ENCODE results near the gene WT1. TPM values are rescaled to one million over a fixed set of nuclear protein-coding genes. Genes with fewer than 3 reads are reported as not detected.

Gene WT1
- total and polyA plus RNA-seq, 4 donors: 0.05 to 0.06 TPM; not detected in 2

- Histone ChIP-seq H3K36me3 (ENCODE audit: control insufficient read depth in 4 of 4, insufficient read depth in 3 of 4, low read depth in 1 of 4, low read length in 3 of 4) (no peaks in the 10 kb centered on the region), H3K27ac (ENCODE audit: low read depth in 1 of 2, low read length in 2 of 2) (no peak overlapping the region), H3K27me3 (ENCODE audit: control insufficient read depth in 4 of 4, insufficient read depth in 4 of 4, low read length in 3 of 4) (no peaks in the 10 kb centered on the region), H3K4me1 (ENCODE audit: control insufficient read depth in 4 of 4, insufficient read depth in 4 of 4, low read length in 3 of 4) (no peaks in the 10 kb centered on the region), H3K9ac (ENCODE audit: low read depth in 1 of 2, low read length in 2 of 2) (no peak overlapping the region), H3K9me3 (ENCODE audit: control insufficient read depth in 4 of 4, low read length in 3 of 4) (no peaks in the 10 kb centered on the region), H3K4me3 (ENCODE audit: low read depth in 1 of 3, low read length in 3 of 3) (no peak overlapping the region)
- WGBS: 75% methylated on average over 4 of the region's 4 CpGs
- TF ChIP-seq REST (IDR thresholded peaks at IDR 0.05): no peak
- no peak for TF ChIP-seq HNF4A (conservative IDR thresholded peaks at IDR 0.05)
- no peak for TF ChIP-seq NR2F2 (IDR thresholded peaks at IDR 0.05)
- no peak for TF ChIP-seq ZBTB33 (IDR thresholded peaks at IDR 0.05)
- TF ChIP-seq EGR1 (IDR thresholded peaks at IDR 0.05; ENCODE audit: low read depth in 2 of 2): no peak
- no peak for TF ChIP-seq TAF1 (conservative IDR thresholded peaks at IDR 0.05)
- no peak for TF ChIP-seq HNF4G (IDR thresholded peaks at IDR 0.05)
- TF ChIP-seq FOXA2 (IDR thresholded peaks at IDR 0.05): no peak
- TF ChIP-seq MAX (IDR thresholded peaks at IDR 0.05): no peak
- no peak for TF ChIP-seq JUND (IDR thresholded peaks at IDR 0.05)
- TF ChIP-seq RAD21 (IDR thresholded peaks at IDR 0.05): no peak
- no peak for TF ChIP-seq CTCF (IDR thresholded peaks at IDR 0.05; ENCODE audit: low read depth, low read length, missing input control)
- no peak for TF ChIP-seq ATF3 (IDR thresholded peaks at IDR 0.05)
- TF ChIP-seq SP1 (IDR thresholded peaks at IDR 0.05): no peak
- no peak for TF ChIP-seq GABPA (IDR thresholded peaks at IDR 0.05 in 1 of 2, conservative IDR thresholded peaks at IDR 0.05 in 1 of 2)
- no peak for TF ChIP-seq YY1 (IDR thresholded peaks at IDR 0.05)
- DNase-seq (ENCODE audit: low spot score): no peak
These were observed 70.1 kb downstream of the WT1 start for GRCh38 chr11:32365192-32365591.

- H3K4me1 ChIP-seq (ENCODE audit: control insufficient read depth in 4 of 4, insufficient read depth in 4 of 4, low read length in 3 of 4): no peaks in the 10 kb centered on the region
- no peaks in the 10 kb centered on the region for H3K9me3 ChIP-seq (ENCODE audit: control insufficient read depth in 4 of 4, low read length in 3 of 4)
- H3K27ac ChIP-seq (ENCODE audit: low read depth in 1 of 2, low read length in 2 of 2): no peak overlapping the region
- no peak overlapping the region for H3K4me3 ChIP-seq (ENCODE audit: low read depth in 1 of 3, low read length in 3 of 3)
- DNase-seq (ENCODE audit: low spot score): no peak
- H3K9ac ChIP-seq (ENCODE audit: low read depth in 1 of 2, low read length in 2 of 2): no peak overlapping the region
- H3K36me3 ChIP-seq (ENCODE audit: control insufficient read depth in 4 of 4, insufficient read depth in 3 of 4, low read depth in 1 of 4, low read length in 3 of 4): no peaks in the 10 kb centered on the region
- H3K27me3 ChIP-seq (ENCODE audit: control insufficient read depth in 4 of 4, insufficient read depth in 4 of 4, low read length in 3 of 4): no peaks in the 10 kb centered on the region
- TF ChIP-seq TAF1 (conservative IDR thresholded peaks at IDR 0.05) (no peak), MAX (IDR thresholded peaks at IDR 0.05) (no peak), FOXA2 (IDR thresholded peaks at IDR 0.05) (no peak), FOXA1 (IDR thresholded peaks at IDR 0.05) (no peak), CTCF (IDR thresholded peaks at IDR 0.05; ENCODE audit: low read depth, low read length, missing input control) (no peak), EGR1 (IDR thresholded peaks at IDR 0.05; ENCODE audit: low read depth in 2 of 2) (no peak), ATF3 (IDR thresholded peaks at IDR 0.05) (no peak), NR2F2 (IDR thresholded peaks at IDR 0.05) (peak; percentile 52), JUND (IDR thresholded peaks at IDR 0.05) (no peak)
- 41% methylated on average over 13 of the region's 13 CpGs for WGBS
These were observed 76.6 kb downstream of the WT1 start for GRCh38 chr11:32358729-32359128.

Measured in liver (tissue), 9 donors.